Cardiac muscle cell (in vitro differentiated cells and primary cell): ENCODE data around the gene TMTC1. TPM values are rescaled to one million over a fixed set of nuclear protein-coding genes. Genes with fewer than 3 reads are reported as not detected.

Source experiments
- DNase-seq, 2 donors: peaks; one replicate each; pipeline versions ENCODE4 v3.0.0 to v3.0.0-alpha.2; 2010 to 2017; ENCODE audit warnings: low read depth in 1 of 2, low spot score in 1 of 2
- H3K27ac ChIP-seq: fragments of 200-600 bp; sonication (generic); 2 replicates; pipeline ENCODE4 v1.5.1; 2016
- H3K27me3 ChIP-seq: fragments of 200-600 bp; sonication (generic); 2 replicates; pipeline ENCODE4 v1.6.0; 2016; ENCODE audit warnings: control low read depth
- H3K36me3 ChIP-seq: fragments of 200-600 bp; sonication (generic); 2 replicates; pipeline ENCODE4 v1.5.1; 2016; ENCODE audit warnings: control low read depth
- H3K4me1 ChIP-seq: fragments of 200-600 bp; sonication (generic); 2 replicates; pipeline ENCODE4 v1.8.1; 2017; ENCODE audit warnings: low read depth, mild to moderate bottlenecking, mixed run types
- H3K4me3 ChIP-seq: fragments of 200-600 bp; sonication (generic); 2 replicates; pipeline ENCODE4 v1.5.1; 2016; ENCODE audit warnings: mild to moderate bottlenecking
- H3K9me3 ChIP-seq: fragments of 200-600 bp; sonication (generic); 2 replicates; pipeline ENCODE4 v1.5.1; 2017; ENCODE audit warnings: low read depth, mild to moderate bottlenecking, control low read depth
- polyA plus RNA-seq: library from polyadenylated mRNA; unstranded; fragments of >200 nt; fragmentation: Nextera tagmentation; extraction: Ambion mirVana; gene quantifications from 2 replicates; pipeline ENCODE4 v1.2.1, GENCODE V29; 2016
- total RNA-seq: library from RNA; depleted of rRNA; stranded (reverse); fragments of >200 nt; gene quantifications from 2 replicates; pipeline ENCODE4 v1.2.3, GENCODE V29; 2016
- TF ChIP-seq, protein P1 (sequence below): IDR thresholded peaks from 2 replicates; pipeline ENCODE4 v1.5.1; 2012; ENCODE audit warnings: low read depth, mild to moderate bottlenecking, low read length

TMTC1 gene
- total and polyA plus RNA-seq, 2 experiments from 2014 or later: 16.0 to 25.3 TPM

DNA sequence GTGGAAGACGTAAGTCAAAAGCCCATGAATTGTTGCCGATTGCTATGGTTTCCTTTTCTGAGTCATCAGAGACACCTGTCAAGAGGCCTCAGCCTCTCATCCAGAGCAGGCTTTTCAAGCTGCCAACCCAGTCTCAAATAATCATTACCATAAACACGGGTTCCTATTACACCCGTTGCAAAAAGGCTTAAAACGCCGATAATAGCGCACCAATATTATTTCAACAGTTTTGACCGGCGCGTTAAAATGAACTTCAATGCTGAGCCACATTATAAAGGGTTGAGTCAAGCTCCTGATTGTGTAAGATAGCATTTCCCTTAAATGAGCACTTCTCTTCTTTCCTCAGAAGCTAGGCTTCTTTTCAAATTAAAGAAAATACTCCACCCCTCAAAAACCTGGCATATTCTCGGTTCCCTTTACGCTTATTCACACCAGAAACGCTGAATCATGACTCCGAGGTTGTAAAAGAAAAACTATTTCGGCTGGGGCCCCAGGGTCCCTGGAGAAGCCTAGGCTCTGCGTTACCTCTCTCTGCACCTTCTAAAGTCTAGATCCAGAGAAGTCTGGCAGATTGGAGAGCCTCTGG is 1.4 kb downstream of the TMTC1 start:
- peak; percentile 42 to 78 for DNase-seq
- no peaks in the 10 kb centered on the region for H3K36me3 ChIP-seq
- TF ChIP-seq, protein P1, sequence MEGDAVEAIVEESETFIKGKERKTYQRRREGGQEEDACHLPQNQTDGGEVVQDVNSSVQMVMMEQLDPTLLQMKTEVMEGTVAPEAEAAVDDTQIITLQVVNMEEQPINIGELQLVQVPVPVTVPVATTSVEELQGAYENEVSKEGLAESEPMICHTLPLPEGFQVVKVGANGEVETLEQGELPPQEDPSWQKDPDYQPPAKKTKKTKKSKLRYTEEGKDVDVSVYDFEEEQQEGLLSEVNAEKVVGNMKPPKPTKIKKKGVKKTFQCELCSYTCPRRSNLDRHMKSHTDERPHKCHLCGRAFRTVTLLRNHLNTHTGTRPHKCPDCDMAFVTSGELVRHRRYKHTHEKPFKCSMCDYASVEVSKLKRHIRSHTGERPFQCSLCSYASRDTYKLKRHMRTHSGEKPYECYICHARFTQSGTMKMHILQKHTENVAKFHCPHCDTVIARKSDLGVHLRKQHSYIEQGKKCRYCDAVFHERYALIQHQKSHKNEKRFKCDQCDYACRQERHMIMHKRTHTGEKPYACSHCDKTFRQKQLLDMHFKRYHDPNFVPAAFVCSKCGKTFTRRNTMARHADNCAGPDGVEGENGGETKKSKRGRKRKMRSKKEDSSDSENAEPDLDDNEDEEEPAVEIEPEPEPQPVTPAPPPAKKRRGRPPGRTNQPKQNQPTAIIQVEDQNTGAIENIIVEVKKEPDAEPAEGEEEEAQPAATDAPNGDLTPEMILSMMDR: no peak

DNA sequence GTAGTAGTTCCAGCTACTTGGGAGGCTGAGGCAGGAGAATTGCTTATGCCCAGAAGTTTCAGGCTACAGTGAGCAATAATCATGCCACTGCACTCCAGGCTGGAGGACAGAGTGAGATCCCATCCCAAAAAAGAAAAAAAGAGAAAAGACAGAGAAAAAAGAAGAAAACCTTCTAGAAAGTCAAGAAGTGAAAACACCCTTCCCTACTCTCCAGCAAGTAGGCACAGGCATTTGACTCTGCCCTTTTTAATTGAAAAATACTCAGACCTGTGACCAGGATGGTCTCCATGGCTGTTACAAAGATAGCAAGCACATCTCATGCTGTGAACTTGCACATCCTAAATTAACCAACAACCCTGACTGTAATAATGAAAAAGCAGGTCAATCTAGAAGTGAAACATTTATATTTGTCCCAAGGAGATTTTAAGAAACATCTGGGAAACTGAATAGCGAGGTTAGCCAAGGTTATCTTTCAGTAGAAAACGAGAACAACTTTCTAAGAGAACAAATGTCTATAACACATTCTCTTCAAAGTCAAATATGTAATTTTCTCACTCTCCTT is 2.0 kb downstream of the TMTC1 start:
- Histone ChIP-seq H3K4me3 (peak overlapping the region; percentile 90), H3K27ac (no peak overlapping the region), H3K27me3 (no peaks in the 10 kb centered on the region), H3K4me1 (peaks cover 6% of the 10 kb centered on the region), H3K36me3 (no peaks in the 10 kb centered on the region), H3K9me3 (no peaks in the 10 kb centered on the region)
- TF ChIP-seq, protein P1: no peak
- DNase-seq: no peak

More for the DNA sequence above, 1.4 kb downstream of the TMTC1 start:
- Histone ChIP-seq H3K27me3 (no peaks in the 10 kb centered on the region), H3K4me3 (peak overlapping the region; percentile 90), H3K4me1 (peaks cover 6% of the 10 kb centered on the region), H3K9me3 (no peaks in the 10 kb centered on the region), H3K27ac (peak overlapping the region; percentile 12)

DNA sequence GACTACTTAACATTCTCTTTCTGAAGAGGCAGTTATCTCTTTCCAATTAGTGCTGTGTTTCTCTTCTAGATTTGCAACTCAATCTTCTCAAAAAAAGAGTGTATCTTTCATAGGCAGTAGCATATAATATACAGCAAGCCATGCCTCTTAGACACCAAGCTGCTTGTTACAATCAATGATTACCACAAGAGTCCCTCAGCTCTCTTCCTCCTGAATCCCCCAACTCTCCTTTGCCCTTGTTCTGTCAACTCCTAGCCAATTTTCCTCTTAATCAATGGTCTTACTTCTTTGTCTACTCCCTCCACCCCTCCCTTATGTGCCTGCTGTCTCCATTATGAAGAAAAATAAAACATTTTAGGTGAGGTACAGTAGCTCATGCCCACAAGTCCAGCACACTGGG is 2.6 kb downstream of the TMTC1 start:
- Histone ChIP-seq H3K27me3 (no peaks in the 10 kb centered on the region), H3K4me1 (peaks cover 6% of the 10 kb centered on the region), H3K9me3 (no peaks in the 10 kb centered on the region), H3K36me3 (no peaks in the 10 kb centered on the region), H3K27ac (no peak overlapping the region), H3K4me3 (peak overlapping the region; percentile 90)
- TF ChIP-seq, protein P1: no peak
- DNase-seq: no peak

DNA sequence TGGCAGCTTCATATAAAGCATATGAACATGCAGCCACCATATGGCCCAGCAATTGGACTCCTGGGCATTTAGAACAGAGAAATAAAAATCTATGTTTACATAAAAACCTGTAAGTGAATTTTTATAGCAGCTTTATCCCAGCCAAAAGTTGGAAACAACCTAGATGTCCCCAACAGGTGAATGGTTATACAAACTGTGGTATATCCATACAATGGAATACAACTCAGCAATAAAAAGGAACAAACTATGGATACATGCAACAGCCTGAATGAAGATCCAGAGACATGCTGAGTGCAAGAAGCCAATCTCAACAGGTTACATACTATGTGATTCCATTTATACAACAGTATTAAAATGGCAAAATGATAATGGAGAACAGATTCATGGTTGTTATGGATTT is 3.7 kb downstream of the TMTC1 start:
- TF ChIP-seq, protein P1: no peak

DNA sequence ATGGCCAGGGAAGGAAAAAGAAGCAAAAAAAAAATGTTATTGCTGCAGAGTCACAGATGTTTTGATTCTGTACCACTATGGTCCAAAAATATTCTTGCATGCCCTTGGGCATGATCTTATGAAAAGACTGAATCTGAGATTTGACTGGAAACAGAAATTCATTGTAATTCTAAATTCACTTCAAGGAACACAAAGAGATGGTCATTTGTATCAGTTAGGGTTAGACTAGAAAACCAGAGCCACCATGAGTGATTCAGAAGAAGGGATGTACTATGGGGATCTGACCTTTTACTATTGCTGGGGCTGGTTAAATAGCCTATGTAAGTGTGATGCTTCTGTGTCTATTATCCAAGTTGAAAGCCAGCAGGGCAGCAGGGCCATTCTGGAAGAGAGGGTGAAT is 5.2 kb downstream of the TMTC1 start:
- no peak for DNase-seq
- H3K27me3 ChIP-seq: no peaks in the 10 kb centered on the region
- TF ChIP-seq, protein P1: no peak
- no peaks in the 10 kb centered on the region for H3K36me3 ChIP-seq
- H3K27ac ChIP-seq: no peak overlapping the region
- peaks cover 6% of the 10 kb centered on the region for H3K4me1 ChIP-seq
- no peaks in the 10 kb centered on the region for H3K9me3 ChIP-seq
- no peak overlapping the region for H3K4me3 ChIP-seq

More for the DNA sequence above, 3.7 kb downstream of the TMTC1 start:
- DNase-seq: no peak
- Histone ChIP-seq H3K36me3 (no peaks in the 10 kb centered on the region), H3K4me1 (peaks cover 6% of the 10 kb centered on the region), H3K4me3 (no peak overlapping the region), H3K9me3 (no peaks in the 10 kb centered on the region), H3K27me3 (no peaks in the 10 kb centered on the region), H3K27ac (no peak overlapping the region)
